GM18870 (cell line): ENCODE results near the gene MESP2.

ENCODE experiments used
- ATAC-seq: cut with Tn5 transposase; IDR thresholded peaks from one replicate; pipeline ENCODE4 v1.9.1; 2021; ENCODE audit warnings: moderate library complexity; ENCODE audit not compliant: unreplicated experiment

MESP2 gene

DNA sequence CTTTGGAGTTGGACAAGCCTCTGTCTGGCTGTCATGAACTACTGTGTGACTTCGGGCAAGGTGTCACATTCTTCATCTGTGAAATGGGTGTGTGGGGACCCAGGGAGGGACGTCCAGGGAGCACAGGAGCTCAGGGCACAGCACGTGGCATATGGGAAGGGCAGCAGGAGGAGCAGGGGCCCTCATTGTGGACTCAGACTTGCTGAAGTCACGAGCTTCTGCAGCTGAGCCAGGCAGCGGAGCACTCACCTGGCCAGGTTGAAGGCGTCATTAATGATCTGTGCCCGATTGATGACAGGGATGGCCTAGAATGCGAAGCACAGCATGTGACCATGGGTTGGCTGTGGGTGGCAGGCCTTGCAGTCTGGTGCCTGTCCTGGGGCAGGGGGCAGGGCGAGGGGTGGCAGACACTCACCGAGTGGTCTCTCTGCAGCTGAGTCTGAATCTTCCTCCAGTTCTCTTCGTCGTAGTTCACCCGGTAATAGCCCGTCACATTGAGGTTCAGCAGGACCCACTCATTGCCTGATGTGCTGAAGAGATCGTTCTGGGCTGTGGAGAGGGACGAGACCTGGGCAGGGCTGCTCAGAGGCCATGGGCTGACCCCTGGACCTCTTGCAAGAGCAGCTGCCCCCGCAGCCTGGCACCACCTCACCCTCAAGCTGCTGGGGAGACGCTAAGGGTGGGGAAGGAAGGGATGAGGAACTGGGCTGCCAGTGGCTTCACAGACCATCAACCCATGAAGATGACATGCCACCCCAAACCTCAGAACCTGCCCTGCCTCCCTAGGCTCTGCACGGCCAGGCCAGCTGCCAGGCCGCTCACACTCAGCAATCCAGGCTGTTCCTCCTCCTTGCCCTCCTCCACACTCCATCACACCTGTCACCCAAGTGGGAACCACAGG is 23.1 kb downstream of the MESP2 start:
- ATAC-seq: no peak

GRCh38 chr15:89799918-89800498 is 23.9 kb downstream of the MESP2 start:
- no peak for ATAC-seq

- no peak for ATAC-seq
These were observed 25.5 kb downstream of the MESP2 start for GRCh38 chr15:89801471-89802195.

DNA sequence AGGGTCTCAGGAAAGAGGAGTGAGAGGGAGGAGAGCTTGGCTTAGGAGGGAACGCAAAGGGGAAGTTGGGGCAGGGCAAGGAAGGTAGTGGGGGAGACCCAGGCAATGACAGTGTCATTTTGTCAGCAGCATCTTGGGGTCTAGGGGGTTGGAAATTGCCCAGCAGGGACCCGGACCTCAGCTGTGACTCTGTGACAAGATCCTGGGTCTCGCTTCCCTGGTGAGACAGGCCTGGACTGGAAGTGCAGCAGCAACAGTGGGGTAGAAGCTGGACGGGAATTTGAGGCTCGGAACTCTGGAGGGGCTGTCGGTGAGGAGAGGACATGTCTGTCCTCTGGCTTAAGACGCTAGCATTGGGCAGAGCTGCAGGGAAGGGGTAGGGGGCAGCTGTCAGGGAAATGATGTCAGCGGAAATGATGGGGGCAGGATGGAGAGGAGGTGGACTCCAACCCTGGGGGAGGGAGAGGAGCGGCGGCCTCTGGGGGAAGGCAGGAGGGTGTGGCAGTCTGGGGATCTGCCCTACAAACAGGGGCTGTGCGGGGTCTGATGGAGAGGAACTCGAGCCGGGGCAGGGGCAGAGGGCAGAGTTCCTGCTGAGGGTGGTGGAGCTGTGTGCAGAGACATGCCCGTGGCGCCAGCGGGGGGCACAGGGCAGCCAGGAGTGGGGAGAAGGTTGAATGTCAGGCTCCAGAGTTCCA is 26.2 kb downstream of the MESP2 start:
- no peak for ATAC-seq

- ATAC-seq: no peak
These were observed 27.1 kb downstream of the MESP2 start for GRCh38 chr15:89802986-89803824.

DNA sequence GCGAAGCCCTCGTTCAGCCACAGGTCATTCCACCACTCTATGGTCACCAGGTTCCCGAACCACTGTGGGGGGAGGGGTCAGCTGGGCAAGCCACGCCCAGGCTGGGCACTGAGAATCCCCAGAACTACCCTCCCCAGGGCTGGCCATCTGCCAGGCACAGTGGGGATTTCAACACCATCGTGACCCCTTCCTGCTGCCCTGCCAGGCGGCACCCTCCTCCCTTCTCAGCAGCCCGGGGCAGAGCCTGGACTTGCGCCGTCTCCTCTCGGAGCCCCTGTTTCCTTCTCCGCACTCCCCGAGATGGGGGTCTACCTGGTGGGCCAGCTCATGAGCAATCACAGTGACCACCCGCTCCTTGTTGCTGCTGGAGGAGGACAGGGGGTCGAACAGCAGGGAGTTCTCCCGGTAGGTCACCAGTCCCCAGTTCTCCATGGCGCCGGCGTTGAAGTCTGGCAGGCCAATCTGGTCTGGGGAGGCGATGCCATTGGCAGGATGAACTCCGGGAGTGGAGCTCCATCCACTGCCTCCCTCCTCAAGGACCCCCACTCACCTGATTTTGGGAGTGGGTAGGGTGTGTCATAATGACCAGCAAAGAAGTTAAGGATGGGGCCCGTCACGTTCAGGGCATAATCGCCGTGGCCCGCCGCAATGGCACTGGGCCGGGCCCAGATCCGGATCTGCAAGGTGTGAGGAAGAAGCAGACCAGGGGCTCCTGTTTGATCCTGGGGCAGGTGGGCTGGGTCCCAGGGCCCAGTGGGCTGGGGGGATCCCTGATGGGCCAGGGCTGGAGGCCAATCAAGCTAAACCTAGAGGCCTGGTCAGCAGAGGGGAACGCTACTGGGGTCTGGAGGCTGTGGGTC is 28.0 kb downstream of the MESP2 start:
- no peak for ATAC-seq

GRCh38 chr15:89805241-89806209 is 29.4 kb downstream of the MESP2 start:
- no peak for ATAC-seq

- ATAC-seq: no peak
These were observed 30.1 kb downstream of the MESP2 start for GRCh38 chr15:89806210-89806558.

- no peak for ATAC-seq
These were observed 30.7 kb downstream of the MESP2 start for GRCh38 chr15:89806559-89807550.

DNA sequence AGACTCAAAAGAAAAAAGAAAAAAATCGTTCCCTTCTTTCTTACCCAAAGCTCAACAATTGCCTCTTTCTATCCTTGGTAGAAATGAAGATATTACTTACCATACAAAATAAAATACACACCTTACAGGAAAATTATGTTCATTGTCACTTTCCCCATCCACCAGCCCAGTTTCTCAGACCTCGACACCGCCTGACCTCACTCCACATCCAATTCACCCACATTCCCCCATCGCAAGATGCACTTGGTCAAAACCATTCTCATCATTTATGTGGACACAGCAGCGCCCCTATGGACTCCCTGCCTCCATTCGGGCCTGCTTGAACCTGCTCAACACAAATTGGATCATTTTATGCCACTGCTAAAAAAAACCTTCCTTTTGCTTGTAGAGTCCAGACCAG is 31.6 kb downstream of the MESP2 start:
- no peak for ATAC-seq

- ATAC-seq: no peak
These were observed 32.2 kb downstream of the MESP2 start for GRCh38 chr15:89808160-89808870.

DNA sequence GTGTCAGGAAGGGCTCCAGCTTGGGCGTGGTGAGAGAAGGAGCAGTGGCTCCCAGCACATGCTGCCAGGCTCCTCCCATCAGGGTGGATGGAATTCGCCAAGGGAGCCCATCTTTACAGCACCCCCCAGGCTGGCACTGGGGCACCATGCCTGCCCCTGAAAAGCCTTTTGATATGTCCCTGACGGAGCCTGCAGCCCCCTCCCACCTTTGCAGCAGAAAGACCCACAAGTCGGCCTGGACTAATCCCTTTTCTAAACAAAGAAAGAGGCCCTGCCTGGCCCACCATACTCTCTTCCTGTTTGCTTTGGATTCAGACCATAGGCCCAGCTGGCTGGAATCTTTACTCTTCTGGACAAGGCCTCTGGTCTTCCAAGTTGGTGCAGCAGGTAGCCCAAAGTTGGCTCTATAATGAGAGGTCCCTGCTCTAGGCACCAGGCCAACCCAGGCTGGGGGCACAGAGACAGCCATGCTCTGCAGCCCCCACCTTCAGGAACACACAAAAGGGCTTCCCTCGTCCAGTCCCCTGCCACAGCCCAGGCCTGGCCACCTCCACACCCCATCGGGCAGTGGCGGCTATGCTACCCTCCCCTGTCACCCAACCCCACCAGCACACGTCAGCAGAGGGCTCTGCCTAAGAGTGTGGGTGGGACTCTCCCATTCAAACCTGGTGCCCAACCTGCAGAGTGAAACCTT is 33.1 kb downstream of the MESP2 start:
- no peak for ATAC-seq

GRCh38 chr15:89809787-89810148 is 33.6 kb downstream of the MESP2 start:
- ATAC-seq: no peak

DNA sequence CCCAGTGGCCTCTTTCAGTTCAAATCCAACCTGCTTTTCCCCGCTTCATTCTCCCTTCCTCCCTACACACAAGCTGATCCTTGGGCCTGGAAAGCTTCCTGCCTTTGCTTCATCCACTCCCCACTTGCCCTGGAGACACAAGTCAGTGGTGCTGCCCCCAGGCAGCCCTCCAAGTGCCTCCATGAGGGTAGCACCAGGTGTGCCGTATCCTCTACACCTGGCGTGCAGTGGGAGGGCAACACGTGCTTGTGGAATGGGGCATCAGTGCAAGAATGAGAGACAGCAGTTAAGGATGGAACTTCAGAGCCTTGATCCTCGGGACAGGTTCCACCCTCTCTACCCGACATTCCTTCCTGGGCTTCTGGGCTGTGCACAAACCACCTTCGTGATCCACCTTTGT is 34.7 kb downstream of the MESP2 start:
- no peak for ATAC-seq

GRCh38 chr15:89812011-89812846 is 36.1 kb downstream of the MESP2 start:
- ATAC-seq: no peak
